HG03520 (cell line): ENCODE data around the gene TMC6.
"Not testable (repeated sequence)": the region's sequence is repeated elsewhere in the genome, so short reads cannot be mapped to it uniquely, and the experiment has no call there.

Source experiments
- ATAC-seq: cut with Tn5 transposase; IDR thresholded peaks from one replicate; pipeline ENCODE4 v1.9.1; 2021; ENCODE audit warnings: mild to moderate bottlenecking, moderate library complexity; ENCODE audit not compliant: unreplicated experiment

The TMC6 gene

DNA sequence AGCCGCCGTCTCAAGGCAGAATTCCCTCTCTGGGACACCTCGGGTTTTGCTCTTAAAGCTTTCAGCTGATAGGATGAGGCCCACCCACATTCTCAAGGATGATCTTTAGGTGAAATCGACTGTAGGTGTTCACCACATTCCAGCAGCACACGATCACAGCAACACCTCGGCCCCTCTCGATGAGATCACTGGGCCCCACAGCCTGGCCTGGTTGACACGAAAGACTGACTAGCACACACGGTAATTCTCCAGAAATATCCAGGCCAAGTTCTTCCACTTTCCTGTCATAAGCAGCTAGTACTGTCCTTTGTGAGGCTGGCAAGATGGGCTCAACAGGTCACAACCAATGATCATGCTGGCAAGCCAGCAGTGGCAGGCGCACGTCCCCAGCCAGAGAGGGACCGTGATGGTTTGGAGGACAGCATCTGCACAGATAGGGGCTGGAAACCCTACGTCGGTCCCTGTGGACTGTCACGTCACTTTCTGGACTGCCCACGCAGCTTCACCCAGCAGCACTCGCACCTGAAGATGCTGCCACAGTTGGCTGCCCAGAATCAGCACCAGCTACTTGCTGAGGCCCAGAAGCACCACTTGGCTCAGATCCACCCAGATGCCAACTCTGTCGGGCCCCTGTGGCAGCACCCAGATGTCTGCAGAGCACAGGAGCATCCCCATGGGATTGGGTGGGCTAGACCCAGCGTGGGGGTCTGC, 17.4 kb downstream of the TMC6 start:
- ATAC-seq = no peak

DNA sequence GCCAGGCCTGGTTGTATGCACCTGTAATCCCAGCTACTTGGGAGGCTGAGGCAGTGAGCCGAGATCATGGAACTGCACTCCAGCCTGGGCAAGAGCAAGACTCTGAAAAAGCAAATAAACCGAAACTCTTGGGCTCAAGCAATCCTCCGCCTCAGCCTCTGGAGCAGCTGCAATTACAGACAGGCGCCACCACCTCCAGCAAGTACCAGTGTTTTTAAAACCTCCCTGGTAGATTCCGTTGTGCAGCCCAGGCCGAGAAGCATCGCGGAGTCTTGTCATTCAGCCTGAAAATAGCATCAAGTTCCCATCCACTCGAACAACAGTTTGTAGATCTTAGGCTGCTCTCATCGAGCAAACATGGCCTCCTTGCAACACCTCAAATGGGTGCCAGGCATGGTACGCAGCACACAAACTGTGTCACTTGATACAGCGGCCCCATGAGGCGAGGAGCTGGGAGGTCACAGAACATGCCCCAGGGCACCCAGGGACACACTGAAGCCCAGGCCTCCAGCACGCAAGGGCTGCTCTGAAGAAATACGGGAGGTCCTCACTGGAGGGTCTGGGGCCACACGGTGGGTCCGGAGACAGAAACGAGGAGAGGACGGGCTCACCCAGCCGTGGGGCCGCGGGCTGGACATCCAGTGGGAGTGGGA, 18.1 kb downstream of the TMC6 start:
- ATAC-seq = no peak

DNA sequence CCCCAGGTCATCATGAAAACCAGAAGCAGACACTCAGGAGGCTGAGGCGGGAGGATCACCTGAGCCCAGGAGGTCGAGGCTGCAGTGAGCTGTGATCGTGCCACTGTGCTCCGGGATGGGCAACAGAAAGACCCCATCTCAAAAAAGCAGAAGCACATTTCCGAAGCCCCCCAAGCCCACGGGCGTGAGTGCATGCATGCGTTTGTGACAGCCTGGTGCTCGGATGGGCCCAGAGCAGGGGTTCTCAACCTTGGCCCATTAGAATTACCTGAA, 19.1 kb downstream of the TMC6 start:
- no peak for ATAC-seq

DNA sequence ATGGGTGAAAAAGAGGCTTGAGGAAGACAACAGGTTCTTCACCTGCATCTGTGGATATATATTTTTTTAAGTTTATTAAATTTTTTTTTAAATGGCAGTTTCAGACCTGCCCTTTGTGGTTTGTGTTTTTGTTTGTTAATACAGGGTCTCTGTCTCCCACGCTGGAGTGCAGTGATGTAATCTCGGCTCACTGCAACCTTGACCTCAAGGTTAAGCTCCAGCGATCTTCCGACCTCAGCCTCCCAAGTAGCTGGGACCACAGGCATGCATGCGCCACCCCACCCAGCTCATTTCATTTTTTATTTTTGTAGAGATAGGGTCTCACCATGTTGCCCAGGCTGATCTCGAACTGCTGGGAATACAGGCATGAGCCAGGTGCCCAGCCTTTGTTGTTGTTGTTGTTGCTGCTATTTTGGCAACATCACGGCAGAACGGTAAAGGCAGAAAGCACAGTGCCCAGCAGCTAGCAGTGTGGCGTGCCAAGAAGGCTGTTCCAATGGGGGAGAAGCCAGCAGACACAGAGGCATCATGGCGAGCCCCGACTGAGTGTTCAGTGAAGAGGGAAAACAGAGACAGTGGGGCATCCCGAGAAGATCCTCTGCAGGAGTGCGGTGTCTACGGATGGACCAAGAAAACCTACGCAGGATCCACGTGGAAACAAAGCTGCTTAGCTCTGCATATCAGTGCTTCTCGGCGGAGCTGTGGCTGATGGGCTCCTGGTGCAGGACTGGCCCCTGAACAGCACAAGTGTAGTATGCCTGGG, 19.6 kb downstream of the TMC6 start:
- no peak for ATAC-seq

DNA sequence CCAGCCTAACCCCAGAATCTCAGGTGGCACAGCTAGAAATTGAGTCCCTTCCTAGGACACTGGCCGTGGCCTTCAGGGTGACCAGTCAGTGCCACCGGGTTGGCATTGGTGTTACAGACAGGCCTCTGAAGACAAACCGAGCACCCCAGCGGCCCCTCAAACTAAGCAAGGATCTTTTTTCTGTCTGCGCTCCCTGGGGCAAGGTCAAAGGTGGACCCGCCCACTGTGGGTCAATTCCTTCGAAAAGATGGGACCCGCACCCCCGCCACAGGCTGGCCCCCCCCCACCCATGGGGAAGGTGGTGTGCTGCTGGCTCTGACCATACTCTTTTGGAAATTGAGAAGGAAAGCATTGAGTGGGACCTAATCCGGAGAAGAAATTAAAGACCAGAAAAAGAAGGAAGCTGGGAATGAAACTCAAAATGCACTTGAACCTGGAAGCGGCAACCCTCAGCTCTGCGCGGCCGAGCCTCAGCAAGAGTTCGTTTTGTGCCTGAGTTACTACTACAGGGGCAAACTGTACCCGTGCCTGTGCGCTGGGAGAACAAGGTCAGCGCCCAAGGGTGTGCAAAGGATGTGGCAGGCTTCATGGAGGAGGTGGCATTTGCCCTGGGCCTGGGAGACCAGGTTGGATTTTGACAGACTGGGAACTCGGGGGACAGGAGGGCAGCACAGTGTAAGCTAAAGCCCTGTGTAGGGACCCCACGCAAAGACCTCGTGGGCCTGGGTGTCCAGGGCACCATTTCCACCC, 20.4 kb downstream of the TMC6 start:
- no peak for ATAC-seq

DNA sequence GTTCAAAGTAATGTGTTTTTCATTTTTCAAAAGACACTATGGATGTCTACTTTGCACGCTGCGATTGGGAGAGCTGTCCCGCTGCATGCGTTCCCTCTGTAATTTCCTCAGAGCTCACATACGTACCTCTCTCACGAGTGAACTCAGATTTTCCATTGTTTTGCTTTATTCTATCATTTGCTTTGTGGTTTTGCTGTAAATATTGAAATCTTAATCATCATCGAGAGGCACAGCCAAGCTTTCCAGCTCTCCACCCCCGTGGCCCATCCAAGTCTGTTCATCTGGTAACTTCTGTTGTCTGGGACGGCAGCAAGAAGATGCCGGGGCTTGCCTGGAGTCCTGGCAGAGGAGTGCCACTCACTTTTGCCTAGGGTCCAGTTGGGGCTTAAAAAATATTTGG, 21.1 kb downstream of the TMC6 start:
- ATAC-seq = no peak

DNA sequence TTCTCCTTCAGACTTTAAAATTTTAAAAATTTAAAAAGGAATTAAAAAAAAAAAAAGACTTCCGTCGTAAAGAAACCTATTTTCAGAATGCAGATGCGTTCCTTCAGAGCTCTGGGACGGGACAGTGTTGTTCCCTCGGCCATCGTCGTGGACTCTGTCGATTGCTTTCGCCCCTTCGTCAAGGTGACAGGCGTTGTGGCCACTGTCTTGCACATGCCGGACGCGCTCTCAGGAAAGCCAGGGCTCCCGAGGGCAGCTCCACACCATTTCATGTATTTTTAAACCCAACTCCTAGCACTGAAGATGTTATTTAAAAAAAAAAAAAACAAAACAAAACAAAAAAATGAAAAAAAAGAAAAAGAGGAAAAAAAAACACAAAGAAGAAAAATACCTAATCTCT, 22.3 kb downstream of the TMC6 start:
- no peak for ATAC-seq

DNA sequence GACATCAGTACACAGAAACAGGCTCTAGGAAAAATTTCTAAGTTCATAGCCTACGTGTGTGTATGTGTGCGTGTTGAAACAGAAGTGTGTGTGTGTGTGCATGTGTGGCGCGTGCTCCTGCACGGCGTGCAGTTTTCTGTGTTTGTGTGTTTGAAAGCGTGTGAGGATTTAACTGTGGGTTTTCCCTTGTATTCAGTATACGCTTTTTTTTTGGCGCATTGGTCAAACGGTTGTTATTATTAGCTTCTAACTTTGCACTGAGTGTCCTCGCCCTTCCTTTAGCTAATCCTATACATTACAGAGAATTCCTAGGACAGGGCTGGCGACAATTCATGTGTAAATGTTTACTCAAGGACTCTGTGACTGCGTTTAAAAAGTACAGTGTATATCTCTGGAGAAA, 23.0 kb downstream of the TMC6 start:
- no peak for ATAC-seq

DNA sequence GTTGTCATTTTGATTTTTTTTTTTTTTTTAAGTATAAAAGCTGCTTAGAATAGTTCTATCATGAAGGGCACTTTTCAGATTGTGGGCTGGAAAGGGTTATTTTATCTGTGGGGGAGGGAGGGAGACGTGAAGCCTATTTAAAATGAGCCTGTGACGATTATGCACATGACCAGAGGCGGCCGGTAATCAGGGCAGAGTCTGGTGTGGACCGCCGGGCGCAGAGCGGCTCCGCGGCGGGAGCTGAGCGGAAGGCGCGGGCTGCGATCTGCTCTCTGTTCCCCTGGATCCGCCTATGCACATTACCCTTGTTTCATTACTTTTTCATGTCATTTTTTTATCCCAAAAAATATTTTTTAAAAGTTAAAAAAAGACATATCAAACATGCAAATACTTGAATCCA, 23.5 kb downstream of the TMC6 start:
- ATAC-seq = no peak

DNA sequence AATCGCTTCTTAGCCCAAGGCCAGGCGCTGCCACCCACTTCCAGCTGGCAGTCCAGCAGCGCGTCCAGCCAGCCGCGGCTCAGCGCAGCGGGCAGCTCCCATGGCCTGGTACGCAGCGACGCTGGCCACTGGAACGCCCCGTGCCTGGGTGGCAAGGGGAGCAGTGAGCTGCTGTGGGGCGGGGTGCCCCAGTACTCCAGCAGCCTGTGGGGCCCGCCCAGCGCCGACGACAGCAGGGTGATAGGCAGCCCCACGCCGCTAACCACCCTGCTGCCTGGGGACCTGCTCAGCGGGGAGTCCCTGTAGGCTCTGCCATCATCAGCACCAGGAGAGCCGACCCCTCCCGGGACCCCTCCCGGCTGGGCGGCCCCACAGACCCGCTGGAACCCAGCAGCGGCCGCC, 24.0 kb downstream of the TMC6 start:
- no peak for ATAC-seq

DNA sequence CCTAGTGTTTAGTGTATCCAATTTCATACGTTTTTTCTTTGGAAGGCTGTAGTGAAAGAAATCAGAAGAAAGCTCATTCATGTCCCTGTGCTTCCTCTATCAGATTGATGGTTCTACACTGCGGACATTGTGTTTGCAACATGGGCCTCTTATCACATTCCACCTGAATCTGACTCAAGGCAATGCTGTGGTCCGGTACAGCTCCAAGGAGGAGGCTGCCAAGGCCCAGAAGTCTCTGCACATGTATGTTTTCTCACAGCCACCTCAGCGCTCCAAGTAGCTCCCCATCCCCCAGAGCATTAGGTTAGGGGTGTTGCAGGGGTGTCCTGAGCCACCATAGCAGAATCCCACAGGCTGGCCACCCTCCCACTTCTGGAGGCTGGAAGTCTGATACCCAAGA, 25.2 kb downstream of the TMC6 start:
- no peak for ATAC-seq

DNA sequence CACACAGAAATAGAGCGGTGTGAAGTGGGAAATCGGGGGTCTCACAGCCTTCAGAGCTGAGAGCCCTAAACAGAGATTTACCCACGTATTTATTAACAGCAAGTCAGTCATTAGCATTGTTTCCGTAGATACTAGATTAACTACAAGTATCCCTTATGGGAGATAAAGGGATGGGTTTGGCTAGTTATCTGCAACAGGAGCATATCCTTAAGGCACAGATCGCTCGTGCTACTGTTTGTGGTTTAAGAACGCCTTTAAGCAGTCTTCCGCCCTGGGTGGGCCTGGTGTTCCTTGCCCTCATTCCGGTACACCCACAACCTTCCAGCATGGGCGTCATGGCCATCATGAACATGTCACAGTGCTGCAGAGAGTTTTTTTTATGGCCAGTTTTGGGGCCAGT, 27.0 kb downstream of the TMC6 start:
- no peak for ATAC-seq

DNA sequence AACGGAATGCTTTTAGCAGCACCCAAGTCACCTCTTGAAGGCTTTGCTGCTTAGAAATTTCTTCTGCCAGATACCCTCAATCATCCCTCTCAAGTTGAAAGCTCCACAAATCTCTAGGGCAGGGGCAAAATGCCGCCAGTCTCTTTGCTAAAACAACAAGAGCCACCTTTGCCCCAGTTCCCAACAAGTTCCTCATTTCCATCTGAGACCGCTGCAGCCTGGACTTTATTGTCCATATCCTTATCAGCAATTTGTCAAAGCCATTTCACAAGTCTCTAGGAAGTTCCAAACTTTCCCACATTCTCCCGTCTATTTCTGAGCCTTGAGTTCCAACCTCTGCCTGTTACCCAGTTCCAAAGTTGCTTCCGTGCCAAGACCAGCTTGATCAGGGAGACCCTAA, 27.4 kb downstream of the TMC6 start:
- no peak for ATAC-seq

DNA sequence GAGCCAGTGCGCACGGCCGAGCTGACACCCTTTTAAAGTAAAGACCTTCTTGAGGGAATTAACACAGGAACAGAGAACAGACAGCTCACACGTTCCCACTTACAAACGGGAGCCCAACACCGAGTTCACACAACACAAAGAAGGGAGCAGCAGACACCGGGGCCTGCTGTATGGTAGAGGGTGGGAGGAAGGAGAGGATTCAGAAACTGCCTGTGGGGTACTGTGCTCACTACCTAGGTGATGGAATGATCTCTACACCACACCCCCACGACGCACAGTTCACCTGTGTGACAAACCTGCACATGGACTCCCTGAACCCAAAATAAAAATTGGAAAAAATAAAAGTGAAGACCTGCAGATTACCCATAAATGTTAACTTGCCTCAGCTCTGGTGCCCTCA, 32.5 kb downstream of the TMC6 start:
- no peak for ATAC-seq

DNA sequence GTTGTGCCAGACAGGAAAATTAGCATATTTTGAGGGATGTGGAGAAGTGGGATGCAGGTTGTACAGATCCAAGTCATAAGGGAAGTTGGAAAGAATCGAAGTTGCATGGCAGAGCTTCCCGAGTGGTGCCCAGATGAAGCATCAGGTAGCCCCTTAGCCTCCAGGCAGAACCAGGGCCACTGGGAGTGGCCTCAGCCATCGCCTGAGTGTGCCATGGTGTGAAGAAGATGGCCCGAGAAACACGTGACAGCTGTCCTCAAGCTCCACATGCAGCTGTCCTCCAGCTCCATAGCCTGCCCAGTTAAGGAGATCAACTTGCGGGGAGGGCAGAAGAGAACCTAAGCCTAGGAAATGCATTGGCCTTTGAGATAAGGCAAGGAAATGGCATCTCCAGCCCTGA, 33.5 kb downstream of the TMC6 start:
- no peak for ATAC-seq

DNA sequence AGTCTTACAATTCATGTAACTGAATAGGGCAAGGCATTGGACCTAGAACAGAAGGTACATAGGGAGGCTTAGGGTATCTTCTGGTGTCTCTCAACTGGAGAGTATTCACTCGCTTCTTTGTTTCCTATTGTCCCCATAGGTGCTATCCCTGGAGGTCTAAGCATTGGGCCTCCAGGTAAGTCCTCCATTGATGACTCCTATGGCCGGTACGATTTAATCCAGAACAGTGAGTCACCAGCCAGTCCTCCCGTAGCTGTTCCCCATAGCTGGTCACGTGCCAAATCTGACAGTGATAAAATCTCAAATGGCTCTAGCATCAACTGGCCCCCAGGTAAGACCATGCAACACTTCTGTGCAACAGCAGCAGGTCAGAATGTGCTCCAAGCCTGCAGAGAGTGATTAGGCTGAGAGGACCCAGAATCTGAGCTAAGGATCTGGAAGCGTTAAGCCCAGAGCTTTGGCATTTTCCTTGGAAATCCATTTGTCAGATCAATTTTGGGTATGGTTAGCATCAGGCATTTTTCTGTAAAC, 35.7 kb downstream of the TMC6 start:
- no peak for ATAC-seq

DNA sequence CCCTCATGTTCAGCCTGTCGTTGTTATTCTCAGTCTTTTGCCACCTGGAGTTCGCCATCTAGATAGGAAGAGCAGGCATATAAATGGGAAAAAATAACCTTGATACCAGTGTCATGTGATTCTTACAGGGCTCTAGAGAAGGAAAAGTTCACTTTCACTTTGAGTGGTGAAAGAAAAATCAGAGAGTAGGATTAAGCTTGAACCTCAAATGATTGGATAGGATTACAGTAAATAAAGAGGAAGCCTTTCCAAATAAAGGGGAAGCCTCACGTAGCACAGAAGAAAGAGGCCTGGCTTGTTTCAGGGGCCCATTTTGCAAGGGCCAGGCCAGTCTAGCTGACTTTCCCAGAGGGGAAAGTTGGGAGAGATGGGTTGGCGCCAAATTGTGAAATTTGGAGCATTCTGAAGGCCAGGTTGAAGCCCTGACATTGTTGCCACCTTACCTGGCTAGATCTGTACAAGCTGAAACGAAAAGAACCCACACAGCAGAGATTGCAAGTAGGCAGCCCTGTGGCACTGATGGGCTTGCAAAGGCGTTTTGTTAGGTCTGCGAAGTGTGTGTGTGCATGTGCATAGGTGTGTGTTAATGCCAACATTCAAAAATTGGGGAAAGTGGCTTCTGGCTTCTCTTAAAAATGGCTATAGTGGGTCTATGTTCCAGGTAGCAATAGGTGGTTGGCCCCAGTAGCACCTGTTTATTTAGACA, 38.8 kb downstream of the TMC6 start:
- ATAC-seq = no peak

DNA sequence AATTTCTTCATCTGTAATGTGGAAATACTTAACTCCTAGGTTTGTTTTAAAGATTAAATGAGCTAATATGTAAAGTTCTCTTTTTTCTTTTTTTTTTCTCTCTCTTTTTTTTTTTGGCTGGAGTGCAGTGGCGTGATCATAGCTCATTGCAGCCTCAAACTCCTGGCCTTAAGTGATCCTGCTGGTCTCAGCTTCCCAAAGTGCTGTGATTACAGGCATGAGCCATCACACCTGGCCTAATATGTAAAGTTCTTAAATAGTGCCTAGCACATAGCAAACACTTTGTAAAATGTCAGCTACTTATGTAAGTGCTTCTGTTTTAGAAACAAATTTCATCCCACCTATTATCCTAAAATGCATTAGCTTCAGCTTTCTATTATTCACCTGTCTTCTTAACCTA, 40.0 kb downstream of the TMC6 start:
- ATAC-seq = no peak

DNA sequence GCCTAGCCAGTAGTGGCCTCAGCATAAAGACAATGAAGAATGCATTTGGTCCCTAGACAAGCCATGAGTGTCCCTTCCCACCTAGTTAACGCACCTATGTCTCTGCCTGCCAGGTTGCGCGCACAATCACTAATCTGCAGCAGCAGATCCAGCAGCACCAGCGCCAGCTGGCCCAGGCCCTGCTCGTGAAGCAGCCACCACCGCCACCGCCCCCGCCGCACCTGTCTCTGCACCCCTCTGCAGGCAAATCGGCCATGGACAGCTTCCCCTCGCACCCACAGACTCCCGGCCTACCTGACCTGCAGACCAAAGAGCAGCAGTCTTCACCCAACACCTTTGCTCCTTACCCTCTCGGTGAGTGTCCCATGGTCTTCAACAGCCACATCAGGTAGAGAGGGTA, 41.8 kb downstream of the TMC6 start:
- ATAC-seq = no peak

DNA sequence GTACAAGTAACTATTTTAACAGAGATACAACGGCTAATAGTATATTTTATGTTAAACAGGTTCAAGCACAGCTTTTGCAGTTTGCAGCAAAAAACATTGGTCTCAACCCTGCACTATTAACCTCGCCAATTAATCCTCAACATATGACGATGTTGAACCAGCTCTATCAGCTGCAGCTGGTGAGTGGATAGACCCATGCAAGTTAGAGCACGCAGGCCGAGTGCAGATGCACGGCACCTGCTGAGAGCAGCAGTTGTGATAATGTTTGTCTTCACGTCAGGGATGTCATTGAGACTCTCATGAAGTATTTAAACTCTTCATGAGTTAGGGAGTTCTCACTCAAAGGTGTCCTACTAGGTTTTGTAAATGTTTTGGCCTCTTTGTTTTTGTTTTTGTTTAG, 45.6 kb downstream of the TMC6 start:
- ATAC-seq = no peak

DNA sequence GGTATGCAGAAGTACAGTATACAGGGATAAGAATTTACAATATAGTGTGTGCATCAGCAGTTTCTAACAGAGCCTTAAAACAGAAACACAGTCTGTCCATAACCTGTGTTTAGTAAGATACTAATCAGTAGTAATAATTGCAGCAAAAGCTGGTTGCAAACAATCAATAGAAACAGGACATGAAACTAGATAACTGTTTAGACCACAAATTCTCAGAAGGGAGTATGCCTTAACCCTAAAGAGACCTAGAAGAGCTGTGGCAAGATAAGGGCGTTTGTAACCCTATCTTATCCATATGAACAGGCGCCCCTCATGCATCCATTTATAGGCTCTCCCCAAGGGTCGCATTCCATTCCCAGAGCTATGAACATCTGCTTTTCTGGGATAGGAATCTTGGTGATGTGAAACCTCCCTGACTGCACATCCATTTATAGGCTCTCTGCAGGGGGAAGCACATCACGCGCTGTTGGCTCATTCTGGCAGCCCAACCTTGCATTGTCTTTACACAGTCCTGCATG, 46.1 kb downstream of the TMC6 start:
- not testable (repeated sequence) for ATAC-seq
